ENCODE measurements around the gene AGPS.

AGPS gene

GRCh38 chr2:177592945-177593344 is 200.4 kb downstream of the AGPS start:
- no peak for DNase-seq

DNA sequence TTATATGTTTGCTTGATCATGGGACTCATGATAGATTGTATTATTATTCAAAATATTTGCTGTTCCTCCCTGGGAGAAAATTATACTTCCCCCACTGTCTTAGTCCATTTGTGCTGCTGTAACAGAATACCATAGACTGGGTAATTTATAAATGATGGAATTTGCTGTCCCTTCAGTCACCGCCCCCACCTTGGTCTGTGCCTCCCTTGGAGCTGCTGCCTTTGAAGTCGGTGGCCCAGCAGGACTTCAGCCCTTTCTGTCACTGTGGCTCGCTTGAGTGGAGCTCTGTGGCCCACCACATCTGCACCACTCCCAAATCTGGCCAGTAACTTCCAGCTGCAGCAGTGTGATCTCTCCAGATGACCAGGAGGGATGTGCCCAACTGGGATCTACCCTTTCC is 200.8 kb downstream of the AGPS start:
- no peak for DNase-seq

All from fibroblast of skin of scalp (primary cell).